HEK293 (cell line): ENCODE data around the gene SPINT2.

ENCODE experiments used
- CTCF ChIA-PET: fragments of 350-600 bp; formaldehyde crosslinking; extraction: SDS; loops from one replicate; lab custom pipeline; 2021; ENCODE audit warnings: antibody characterized with exemption; lab: Yijun Ruan, JAX
- POLR2A ChIA-PET: fragments of 300-600 bp; formaldehyde crosslinking; extraction: SDS; loops from one replicate; lab custom pipeline; 2020; ENCODE audit warnings: antibody characterized with exemption, inconsistent platforms; lab: Yijun Ruan, JAX
- H3K27ac ChIP-seq: fragments of 200-500 bp; sonication (Bioruptor generic); 2 replicates; pipeline ENCODE4 v1.5.1; 2014; ENCODE audit warnings: low read depth, low read length, control low read depth, inconsistent platforms; ENCODE audit errors: extremely low read depth
- H3K36me3 ChIP-seq, 2 experiments: fragments of 200-500 bp in 1 of 2; sonication (Bioruptor generic) in 1 of 2; 1 replicate in 1 of 2; 2 replicates in 1 of 2; pipeline ENCODE4 v1.5.1; 2014 to 2017; ENCODE audit warnings: inconsistent platforms in 2 of 2, low read length in 2 of 2; ENCODE audit not compliant: control insufficient read depth in 2 of 2, insufficient read depth in 1 of 2
- H3K4me1 ChIP-seq: fragments of 200-500 bp; sonication (Bioruptor generic); 2 replicates; pipeline ENCODE4 v1.5.1; 2014; ENCODE audit warnings: mild to moderate bottlenecking, low read length, inconsistent platforms; ENCODE audit not compliant: control insufficient read depth, insufficient read depth
- H3K4me3 ChIP-seq: 2 replicates; pipeline ENCODE4 v1.5.1; 2011; ENCODE audit warnings: low read depth, mild to moderate bottlenecking, control low read depth, low read length, moderate library complexity
- H3K9me3 ChIP-seq: fragments of 200-500 bp; sonication (Bioruptor generic); 2 replicates; pipeline ENCODE4 v1.5.1; 2014; ENCODE audit warnings: low read depth, low read length, inconsistent platforms; ENCODE audit not compliant: control insufficient read depth, insufficient read depth
- KLF8 ChIP-seq: fragments of 450-650 bp; formaldehyde crosslinking; IDR thresholded peaks from 2 replicates; pipeline ENCODE4 v1.5.1; 2016; ENCODE audit warnings: missing biosample characterization, missing genetic modification characterization
- REST ChIP-seq: fragments of 450-650 bp; formaldehyde crosslinking; IDR thresholded peaks from 2 replicates; pipeline ENCODE4 v1.5.1; 2016; ENCODE audit warnings: missing biosample characterization, missing genetic modification characterization
- SCRT2 ChIP-seq: fragments of 450-650 bp; formaldehyde crosslinking; IDR thresholded peaks from 2 replicates; pipeline ENCODE4 v1.5.1; 2016; ENCODE audit warnings: missing biosample characterization, missing genetic modification characterization
- YY1 ChIP-seq: fragments of 450-650 bp; formaldehyde crosslinking; IDR thresholded peaks from 2 replicates; pipeline ENCODE4 v1.5.1; 2018; ENCODE audit warnings: missing biosample characterization, missing genetic modification characterization
- ZBTB10 ChIP-seq: fragments of 450-650 bp; formaldehyde crosslinking; IDR thresholded peaks from 2 replicates; pipeline ENCODE4 v1.5.1; 2016; ENCODE audit warnings: missing biosample characterization, missing genetic modification characterization
- ZBTB26 ChIP-seq: fragments of 450-650 bp; formaldehyde crosslinking; optimal IDR thresholded peaks from 2 replicates; pipeline ENCODE3; 2016; ENCODE audit warnings: missing biosample characterization, mild to moderate bottlenecking, missing genetic modification characterization
- ZEB2 ChIP-seq: fragments of 450-650 bp; formaldehyde crosslinking; IDR thresholded peaks from 2 replicates; pipeline ENCODE4 v1.5.1; 2016; ENCODE audit warnings: missing biosample characterization, missing genetic modification characterization
- ZNF121 ChIP-seq: fragments of 450-650 bp; formaldehyde crosslinking; IDR thresholded peaks from 2 replicates; pipeline ENCODE4 v1.5.1; 2016; ENCODE audit warnings: missing biosample characterization, missing genetic modification characterization
- ZNF2 ChIP-seq: fragments of 450-650 bp; formaldehyde crosslinking; IDR thresholded peaks from 2 replicates; pipeline ENCODE4 v1.5.1; 2016; ENCODE audit warnings: missing biosample characterization, missing genetic modification characterization
- ZNF223 ChIP-seq: fragments of 450-650 bp; formaldehyde crosslinking; IDR thresholded peaks from 2 replicates; pipeline ENCODE4 v1.5.1; 2016; ENCODE audit warnings: missing biosample characterization, missing genetic modification characterization
- ZNF362 ChIP-seq: fragments of 450-650 bp; formaldehyde crosslinking; IDR thresholded peaks from 2 replicates; pipeline ENCODE4 v1.5.1; 2016; ENCODE audit warnings: missing biosample characterization, missing genetic modification characterization
- ZNF391 ChIP-seq: fragments of 450-650 bp; formaldehyde crosslinking; IDR thresholded peaks from 2 replicates; pipeline ENCODE4 v1.5.1; 2016; ENCODE audit warnings: low read depth, missing biosample characterization, missing genetic modification characterization, borderline replicate concordance
- ZNF416 ChIP-seq: fragments of 450-650 bp; formaldehyde crosslinking; IDR thresholded peaks from 2 replicates; pipeline ENCODE4 v1.5.1; 2016; ENCODE audit warnings: missing biosample characterization, missing genetic modification characterization
- ZNF558 ChIP-seq: fragments of 450-650 bp; formaldehyde crosslinking; IDR thresholded peaks from 2 replicates; pipeline ENCODE4 v1.5.1; 2016; ENCODE audit warnings: missing biosample characterization, missing genetic modification characterization
- ZNF621 ChIP-seq: fragments of 450-650 bp; formaldehyde crosslinking; IDR thresholded peaks from 2 replicates; pipeline ENCODE4 v1.5.1; 2017; ENCODE audit warnings: missing biosample characterization, missing genetic modification characterization
- ZNF626 ChIP-seq: fragments of 450-650 bp; sonication (Bioruptor Pico); formaldehyde crosslinking; IDR thresholded peaks from 2 replicates; pipeline ENCODE4 v1.5.1; 2018; ENCODE audit warnings: missing biosample characterization, missing genetic modification characterization, inconsistent platforms
- ZNF629 ChIP-seq: fragments of 450-650 bp; formaldehyde crosslinking; IDR thresholded peaks from 2 replicates; pipeline ENCODE4 v1.5.1; 2017; ENCODE audit warnings: missing biosample characterization, missing genetic modification characterization
- ZNF677 ChIP-seq: fragments of 450-650 bp; IDR thresholded peaks from 2 replicates; pipeline ENCODE4 v1.5.0; 2018; ENCODE audit warnings: missing biosample characterization, mild to moderate bottlenecking, missing genetic modification characterization, moderate library complexity
- ZNF692 ChIP-seq: fragments of 450-650 bp; formaldehyde crosslinking; IDR thresholded peaks from 2 replicates; pipeline ENCODE4 v1.5.1; 2016; ENCODE audit warnings: missing biosample characterization, missing genetic modification characterization
- ZNF768 ChIP-seq: fragments of 450-650 bp; formaldehyde crosslinking; IDR thresholded peaks from 2 replicates; pipeline ENCODE4 v1.5.1; 2018; ENCODE audit warnings: missing biosample characterization, mild to moderate bottlenecking, missing genetic modification characterization
- ZNF843 ChIP-seq: fragments of 450-650 bp; formaldehyde crosslinking; IDR thresholded peaks from 2 replicates; pipeline ENCODE4 v1.5.1; 2016; ENCODE audit warnings: missing biosample characterization, missing genetic modification characterization
- ZSCAN16 ChIP-seq: fragments of 450-650 bp; formaldehyde crosslinking; IDR thresholded peaks from 2 replicates; pipeline ENCODE4 v1.5.1; 2016; ENCODE audit warnings: missing biosample characterization, missing genetic modification characterization
- ZSCAN4 ChIP-seq: fragments of 450-650 bp; formaldehyde crosslinking; IDR thresholded peaks from 2 replicates; pipeline ENCODE4 v1.5.1; 2017; ENCODE audit warnings: missing biosample characterization, missing genetic modification characterization

SPINT2 gene

GRCh38 chr19:38247126-38247525 is 17.2 kb upstream of the SPINT2 start:
- Histone ChIP-seq H3K9me3 (no peaks in the 10 kb centered on the region), H3K36me3 (no peaks in the 10 kb centered on the region), H3K27ac (no peak overlapping the region), H3K4me3 (no peak overlapping the region)
- CTCF ChIA-PET, result interaction anchor here (0.7 to 23.5 kb wide), 7 partner anchors 15 to 346 kb away, joined by 3 to 316 read pairs (median 8); partner anchors contain the start of genes CATSPERG, SIPA1L3 and WDR87
- TF ChIP-seq ZNF621 (no peak), ZNF416 (tag by site-specific recombination) (no peak), ZNF843 (tag by site-specific recombination) (no peak), ZNF362 (tag by site-specific recombination) (0 out of 2 replicates have a peak, but pooled peaks have one; percentile 28), ZNF768 (tag by site-specific recombination) (peak; percentile 79; the same call in 1 of the 2 replicates)
- TF ChIP-seq, all 188 proteins: peak for 2
- POLR2A ChIA-PET, result interaction anchor here (0.7 to 1.2 kb wide), 2 partner anchors 17 to 73 kb away, joined by 3 to 6 read pairs; partner anchors contain the start of gene SPINT2
- peaks cover 15% of the 10 kb centered on the region for H3K4me1 ChIP-seq

GRCh38 chr19:38247734-38248268 is 16.6 kb upstream of the SPINT2 start:
- CTCF ChIA-PET, result interaction anchor here (0.5 to 23.5 kb wide), 11 partner anchors 14 to 346 kb away, joined by 3 to 316 read pairs (median 6); partner anchors contain the start of genes CATSPERG, SIPA1L3 and WDR87
- Histone ChIP-seq H3K27ac (no peak overlapping the region), H3K9me3 (no peaks in the 10 kb centered on the region), H3K4me1 (peaks cover 16% of the 10 kb centered on the region), H3K36me3 (no peaks in the 10 kb centered on the region), H3K4me3 (no peak overlapping the region)
- POLR2A ChIA-PET, result no interaction called here
- TF ChIP-seq ZNF677 (tag by site-specific recombination), result no peak
- no peak for TF ChIP-seq ZBTB10 (tag by site-specific recombination)
- 0 out of 2 replicates have a peak, but pooled peaks have one; percentile 14 for TF ChIP-seq ZNF629
- TF ChIP-seq REST, result no peak
- no peak for TF ChIP-seq ZNF391 (tag by site-specific recombination)
- peak; percentile 48; the same call in 1 of the 2 replicates for TF ChIP-seq SCRT2 (tag by site-specific recombination)
- 0 out of 2 replicates have a peak, but pooled peaks have one; percentile 31 for TF ChIP-seq ZNF2 (tag by site-specific recombination)
- no peak for TF ChIP-seq ZNF223 (tag by site-specific recombination)
- TF ChIP-seq ZNF692 (tag by site-specific recombination), result 0 out of 2 replicates have a peak, but pooled peaks have one; percentile 25
- no peak for TF ChIP-seq KLF8 (tag by site-specific recombination)
- no peak for TF ChIP-seq ZSCAN16 (tag by site-specific recombination)
- TF ChIP-seq ZEB2, result no peak
- 0 out of 2 replicates have a peak, but pooled peaks have one; percentile 42 for TF ChIP-seq ZNF121 (tag by site-specific recombination)
- TF ChIP-seq YY1, result no peak
- TF ChIP-seq ZNF558 (tag by site-specific recombination), result no peak
- no peak for TF ChIP-seq ZSCAN4 (tag by site-specific recombination)
- TF ChIP-seq ZNF626 (tag by site-specific recombination), result no peak
- TF ChIP-seq ZBTB26, result no peak
